Astrocyte of the spinal cord (primary cell): ENCODE results near the gene CRISPLD2.

Source experiments
- DNase-seq: peaks from one replicate; pipeline ENCODE4 v3.0.0; 2011; ENCODE audit warnings: low read depth, low spot score
- H3K4me3 ChIP-seq: 2 replicates; pipeline ENCODE4 v1.5.1; 2011; ENCODE audit warnings: low read depth, mild to moderate bottlenecking, low read length, moderate library complexity
- in situ Hi-C: cut with HindIII; loops from 2 replicates; pipeline ENCODE4 v1.10.0; 2017; ENCODE audit warnings: low sequenced_read_pairs
- TF ChIP-seq, protein P1 (sequence below): IDR thresholded peaks from 2 replicates; pipeline ENCODE4 v1.5.1; 2012; ENCODE audit warnings: low read depth, mild to moderate bottlenecking, low read length, inconsistent platforms

CRISPLD2 gene

DNA sequence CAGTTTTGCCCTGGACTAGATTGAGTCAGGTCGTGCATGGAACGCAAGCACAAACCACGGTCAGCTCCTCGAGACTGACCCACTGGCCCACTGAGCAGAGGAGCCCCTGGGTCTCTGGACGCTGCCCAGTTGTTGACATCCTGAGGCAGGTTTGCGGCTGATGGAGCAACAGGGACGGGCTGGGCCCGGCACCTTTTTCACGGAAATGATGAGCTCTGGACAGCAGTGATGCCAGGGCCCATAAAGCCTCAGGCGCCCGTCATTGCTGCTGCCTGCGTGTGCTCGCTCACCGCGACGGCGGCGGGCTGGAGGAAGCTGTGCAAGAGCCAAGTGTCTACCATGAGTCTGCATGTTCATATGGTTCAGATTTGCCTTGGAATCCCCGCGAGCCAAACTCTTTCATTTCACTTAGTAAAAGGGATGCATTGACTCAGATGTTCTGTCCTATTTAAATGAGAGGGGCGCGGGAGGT is 30.8 kb upstream of the CRISPLD2 start:
- H3K4me3 ChIP-seq, result no peak overlapping the region
- in situ Hi-C loops, result no loop called here
- DNase-seq, result no peak
- TF ChIP-seq, protein P1, sequence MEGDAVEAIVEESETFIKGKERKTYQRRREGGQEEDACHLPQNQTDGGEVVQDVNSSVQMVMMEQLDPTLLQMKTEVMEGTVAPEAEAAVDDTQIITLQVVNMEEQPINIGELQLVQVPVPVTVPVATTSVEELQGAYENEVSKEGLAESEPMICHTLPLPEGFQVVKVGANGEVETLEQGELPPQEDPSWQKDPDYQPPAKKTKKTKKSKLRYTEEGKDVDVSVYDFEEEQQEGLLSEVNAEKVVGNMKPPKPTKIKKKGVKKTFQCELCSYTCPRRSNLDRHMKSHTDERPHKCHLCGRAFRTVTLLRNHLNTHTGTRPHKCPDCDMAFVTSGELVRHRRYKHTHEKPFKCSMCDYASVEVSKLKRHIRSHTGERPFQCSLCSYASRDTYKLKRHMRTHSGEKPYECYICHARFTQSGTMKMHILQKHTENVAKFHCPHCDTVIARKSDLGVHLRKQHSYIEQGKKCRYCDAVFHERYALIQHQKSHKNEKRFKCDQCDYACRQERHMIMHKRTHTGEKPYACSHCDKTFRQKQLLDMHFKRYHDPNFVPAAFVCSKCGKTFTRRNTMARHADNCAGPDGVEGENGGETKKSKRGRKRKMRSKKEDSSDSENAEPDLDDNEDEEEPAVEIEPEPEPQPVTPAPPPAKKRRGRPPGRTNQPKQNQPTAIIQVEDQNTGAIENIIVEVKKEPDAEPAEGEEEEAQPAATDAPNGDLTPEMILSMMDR, result no peak

DNA sequence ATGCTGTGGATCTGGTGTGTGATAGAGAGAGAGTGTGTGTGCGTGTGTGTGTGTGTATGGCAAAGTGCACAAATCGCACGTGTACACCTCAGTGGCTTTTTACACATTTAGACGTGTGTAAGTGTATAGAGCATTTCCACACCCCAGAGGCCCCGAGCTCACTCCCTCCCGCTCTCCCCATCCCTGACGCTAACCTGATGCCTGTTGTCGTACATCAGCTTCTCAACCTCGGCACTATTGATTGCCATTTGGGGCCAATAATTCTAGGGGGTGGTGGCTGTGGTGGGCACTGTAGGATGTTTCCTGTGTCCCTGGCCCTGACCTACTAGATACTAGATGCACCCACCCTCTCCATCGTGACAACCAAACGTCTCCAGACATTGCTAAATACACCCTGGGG is 30.4 kb upstream of the CRISPLD2 start:
- H3K4me3 ChIP-seq, result no peak overlapping the region
- in situ Hi-C loops, result no loop called here
- TF ChIP-seq, protein P1, result no peak
- DNase-seq, result no peak

DNA sequence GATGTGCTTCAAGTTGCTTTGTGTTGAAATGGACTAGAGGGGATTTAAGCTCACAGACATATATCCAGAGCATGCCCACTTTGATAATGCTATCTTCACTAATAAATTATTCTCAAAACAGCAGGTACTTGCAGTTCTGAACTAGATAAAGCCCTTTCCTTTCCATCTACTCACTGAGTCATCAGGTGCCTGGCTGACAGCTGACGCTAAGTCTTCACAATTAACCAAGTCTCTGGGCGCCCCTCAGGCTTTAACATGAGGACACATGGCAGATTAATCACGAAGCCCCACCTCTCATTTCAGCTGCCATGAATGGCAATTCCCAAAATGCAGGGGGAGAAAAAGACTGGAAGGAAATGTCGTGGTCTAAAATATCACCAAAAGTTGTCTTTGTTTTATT is 29.5 kb upstream of the CRISPLD2 start:
- TF ChIP-seq, protein P1, result no peak
- in situ Hi-C loops, result no loop called here

DNA sequence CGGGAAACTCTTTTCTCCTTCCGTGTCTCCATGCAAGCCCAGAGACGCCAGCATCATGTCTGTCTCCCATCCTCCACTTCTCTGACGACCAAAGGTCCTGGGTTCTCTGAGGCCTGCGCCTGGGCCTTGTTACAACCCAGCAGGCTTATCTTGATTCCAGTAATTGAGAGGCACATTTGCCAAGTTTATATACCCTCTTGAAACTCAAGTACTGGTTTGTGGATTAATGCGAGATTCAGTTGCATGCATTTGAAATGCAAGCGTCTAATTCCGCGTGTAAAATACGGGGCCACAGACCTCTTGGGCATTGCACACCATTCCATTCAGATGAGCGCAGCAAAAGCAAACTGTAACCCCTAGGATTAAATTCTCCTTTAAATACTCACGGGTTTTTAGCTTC is 28.7 kb upstream of the CRISPLD2 start:
- no peak for DNase-seq
- in situ Hi-C loops, result no loop called here
- TF ChIP-seq, protein P1, result no peak
- no peak overlapping the region for H3K4me3 ChIP-seq

More for the DNA sequence above, 29.5 kb upstream of the CRISPLD2 start:
- no peak for DNase-seq
- H3K4me3 ChIP-seq, result no peak overlapping the region

DNA sequence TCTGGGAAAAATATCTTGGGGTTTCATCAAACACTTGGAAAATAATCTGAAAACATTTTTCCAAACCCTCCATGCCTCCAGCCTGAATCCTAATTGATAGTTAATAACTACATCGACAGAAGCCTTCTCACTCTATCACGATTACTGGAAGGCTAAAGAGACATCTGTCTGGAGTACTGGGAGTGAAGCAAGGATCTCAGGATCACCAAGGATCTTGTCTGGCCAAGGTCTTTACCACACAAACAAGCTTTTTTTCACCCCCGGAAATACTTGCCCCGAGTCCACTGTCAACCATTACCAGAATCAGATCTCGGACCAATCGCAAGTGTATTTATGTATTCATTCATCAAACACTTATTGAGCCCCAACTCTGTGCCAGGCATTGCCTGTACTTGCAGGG is 28.3 kb upstream of the CRISPLD2 start:
- no peak for DNase-seq
- TF ChIP-seq, protein P1, result no peak
- in situ Hi-C loops, result no loop called here
- H3K4me3 ChIP-seq, result no peak overlapping the region

DNA sequence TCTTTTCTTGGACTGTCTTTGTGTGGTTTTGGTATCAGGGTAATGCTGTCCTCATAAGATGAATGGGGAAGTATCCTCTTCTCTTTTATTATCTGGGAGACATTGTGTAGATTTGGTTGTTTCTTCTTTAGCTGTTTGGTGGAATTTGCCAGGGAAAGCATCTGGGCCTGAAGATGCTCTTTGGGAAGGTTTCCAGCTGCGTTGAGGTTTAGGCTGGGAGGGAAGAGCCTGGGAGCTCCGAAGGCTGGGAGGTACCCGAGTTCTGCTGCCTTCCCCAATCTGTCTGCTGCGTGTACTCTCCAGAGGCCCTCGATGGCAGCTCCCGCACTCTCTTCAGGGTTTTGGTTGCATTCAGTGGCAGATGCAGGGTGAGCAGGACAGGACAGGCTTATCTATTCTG is 25.6 kb upstream of the CRISPLD2 start:
- no peak for DNase-seq
- TF ChIP-seq, protein P1, result no peak
- in situ Hi-C loops, result no loop called here
- no peak overlapping the region for H3K4me3 ChIP-seq

DNA sequence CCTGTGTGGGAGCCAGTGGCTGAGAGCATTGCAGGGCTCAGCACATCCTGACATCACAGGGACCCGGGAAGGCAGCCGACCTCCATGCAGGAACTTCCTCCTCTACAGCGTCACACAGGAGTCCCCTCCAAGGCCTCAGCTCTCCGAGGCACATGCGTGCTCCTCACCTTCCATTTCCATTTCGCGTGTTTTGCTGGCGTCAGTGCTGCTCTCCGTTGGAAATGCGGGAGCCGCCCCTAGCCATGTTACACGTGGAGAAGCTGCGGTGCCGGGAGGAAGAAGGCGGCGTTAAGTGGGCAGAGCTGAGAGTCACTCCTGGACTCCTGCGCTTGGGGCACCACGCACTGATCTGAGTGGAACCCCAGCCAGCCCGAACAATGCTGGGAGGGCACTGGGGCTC is 25.2 kb upstream of the CRISPLD2 start:
- DNase-seq, result no peak
- in situ Hi-C loops, result no loop called here
- TF ChIP-seq, protein P1, result no peak
- no peak overlapping the region for H3K4me3 ChIP-seq
